ENCODE data around the gene RHBDL2. TPM values are rescaled to one million over a fixed set of nuclear protein-coding genes. Genes with fewer than 3 reads are reported as not detected.

The RHBDL2 gene
- total RNA-seq, 1 donor from 2014 or later, result not detected

- Histone ChIP-seq H3K27ac (no peak overlapping the region), H3K9me3 (no peaks in the 10 kb centered on the region), H3K27me3 (no peaks in the 10 kb centered on the region), H3K36me3 (no peaks in the 10 kb centered on the region), H3K4me3 (no peak overlapping the region), H3K4me1 (no peaks in the 10 kb centered on the region)
- TF ChIP-seq CTCF (IDR thresholded peaks at IDR 0.05), result no peak
- intact Hi-C loops (cut with DNase I), result no loop called here
- DNase-seq (ENCODE audit: low spot score in 2 of 2), result no peak
These were observed 42.9 kb downstream of the RHBDL2 start for GRCh38 chr1:38898653-38899230.

- no peak for TF ChIP-seq CTCF (IDR thresholded peaks at IDR 0.05)
These were observed 45.5 kb downstream of the RHBDL2 start for GRCh38 chr1:38896169-38896568.

GRCh38 chr1:38892976-38893375 is 48.7 kb downstream of the RHBDL2 start:
- H3K27ac ChIP-seq, result no peak overlapping the region
- H3K4me1 ChIP-seq, result no peaks in the 10 kb centered on the region
- no peak for TF ChIP-seq CTCF (IDR thresholded peaks at IDR 0.05)
- H3K27me3 ChIP-seq, result no peaks in the 10 kb centered on the region
- H3K9me3 ChIP-seq, result no peaks in the 10 kb centered on the region
- intact Hi-C loops (cut with DNase I), result no loop called here
- H3K4me3 ChIP-seq, result no peak overlapping the region
- no peak for DNase-seq (ENCODE audit: low spot score in 2 of 2)
- no peaks in the 10 kb centered on the region for H3K36me3 ChIP-seq

More at GRCh38 chr1:38896169-38896568, 45.5 kb downstream of the RHBDL2 start:
- DNase-seq (ENCODE audit: low spot score in 2 of 2), result no peak
- Histone ChIP-seq H3K4me1 (no peaks in the 10 kb centered on the region), H3K27me3 (no peaks in the 10 kb centered on the region), H3K27ac (no peak overlapping the region), H3K36me3 (no peaks in the 10 kb centered on the region), H3K9me3 (no peaks in the 10 kb centered on the region), H3K4me3 (no peak overlapping the region)
- intact Hi-C loops (cut with DNase I), result no loop called here

- H3K27ac ChIP-seq, result no peak overlapping the region
- no peaks in the 10 kb centered on the region for H3K27me3 ChIP-seq
- no peak for DNase-seq (ENCODE audit: low spot score in 2 of 2)
- intact Hi-C loops (cut with DNase I), result no loop called here
- H3K4me3 ChIP-seq, result no peak overlapping the region
- H3K4me1 ChIP-seq, result no peaks in the 10 kb centered on the region
- TF ChIP-seq CTCF (IDR thresholded peaks at IDR 0.05), result no peak
- no peaks in the 10 kb centered on the region for H3K9me3 ChIP-seq
- H3K36me3 ChIP-seq, result no peaks in the 10 kb centered on the region
These were observed 49.9 kb downstream of the RHBDL2 start for GRCh38 chr1:38891753-38892152.

GRCh38 chr1:38889589-38889988 is 52.0 kb downstream of the RHBDL2 start:
- intact Hi-C loops (cut with DNase I), result no loop called here
- Histone ChIP-seq H3K27ac (no peak overlapping the region), H3K36me3 (no peaks in the 10 kb centered on the region), H3K4me3 (no peak overlapping the region), H3K4me1 (no peaks in the 10 kb centered on the region), H3K9me3 (no peaks in the 10 kb centered on the region), H3K27me3 (no peaks in the 10 kb centered on the region)
- no peak for DNase-seq (ENCODE audit: low spot score in 2 of 2)
- TF ChIP-seq CTCF (IDR thresholded peaks at IDR 0.05), result no peak
